ENCODE measurements around the gene CMA1. TPM values are rescaled to one million over a fixed set of nuclear protein-coding genes. Genes with fewer than 3 reads are reported as not detected.
"Not testable (repeated sequence)": the region's sequence is repeated elsewhere in the genome, so short reads cannot be mapped to it uniquely, and the experiment has no call there.

The CMA1 gene, protein sequence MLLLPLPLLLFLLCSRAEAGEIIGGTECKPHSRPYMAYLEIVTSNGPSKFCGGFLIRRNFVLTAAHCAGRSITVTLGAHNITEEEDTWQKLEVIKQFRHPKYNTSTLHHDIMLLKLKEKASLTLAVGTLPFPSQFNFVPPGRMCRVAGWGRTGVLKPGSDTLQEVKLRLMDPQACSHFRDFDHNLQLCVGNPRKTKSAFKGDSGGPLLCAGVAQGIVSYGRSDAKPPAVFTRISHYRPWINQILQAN
- total RNA-seq (not detected), total RNA-seq (0 to 0.54 (median 0) reads per million in 172 experiments)
- polyA plus RNA-seq (2013, experiment 1 of 2): not detected
- polyA plus RNA-seq (2013, experiment 2 of 2): not detected

GRCh38 chr14:24508155-24508840 is at the start of gene CMA1:
Gene CMA1 (minus strand): TSS chr14:24508265. CDS start chr14:24508235, 30 bp downstream.
- CTCF ChIA-PET: no interaction called here
- no peaks in the 10 kb centered on the region for H3K9me3 Mint-ChIP-seq
- Histone ChIP-seq H3K36me3 (ENCODE audit: insufficient read depth, low read length) (no peaks in the 10 kb centered on the region), H3K27ac (ENCODE audit: low read depth in 1 of 2, low read length in 2 of 2) (no peak within 1 kb of the TSS), H3K4me1 (ENCODE audit: insufficient read depth, low read length) (no peaks in the 10 kb centered on the region), H3K9me3 (ENCODE audit: control insufficient read depth in 1 of 2, insufficient read depth in 1 of 2, low read length in 2 of 2) (no peaks in the 10 kb centered on the region), H3K27me3 (ENCODE audit: control insufficient read depth in 1 of 2, insufficient read depth in 2 of 2, low read length in 2 of 2) (no peaks in the 10 kb centered on the region), H3K4me3 (ENCODE audit: low read length) (no peak within 1 kb of the TSS)
- no peak within 1 kb of the TSS for H3K4me3 Mint-ChIP-seq
- no peaks in the 10 kb centered on the region for H3K4me1 Mint-ChIP-seq (ENCODE audit: low read depth)
- no peaks in the 10 kb centered on the region for H3K36me3 Mint-ChIP-seq (ENCODE audit: low read depth)
- peaks cover 37% of the 10 kb centered on the region for H3K27me3 Mint-ChIP-seq
- intact Hi-C loops (cut with DNase I, micrococcal nuclease): no loop called here
- DNase-seq: no peak
- POLR2A ChIA-PET: no interaction called here
- no peak within 1 kb of the TSS for H3K27ac Mint-ChIP-seq
- TF ChIP-seq CTCF (IDR thresholded peaks at IDR 0.05): no peak
- ATAC-seq (ENCODE audit: poor library complexity): no peak

DNA sequence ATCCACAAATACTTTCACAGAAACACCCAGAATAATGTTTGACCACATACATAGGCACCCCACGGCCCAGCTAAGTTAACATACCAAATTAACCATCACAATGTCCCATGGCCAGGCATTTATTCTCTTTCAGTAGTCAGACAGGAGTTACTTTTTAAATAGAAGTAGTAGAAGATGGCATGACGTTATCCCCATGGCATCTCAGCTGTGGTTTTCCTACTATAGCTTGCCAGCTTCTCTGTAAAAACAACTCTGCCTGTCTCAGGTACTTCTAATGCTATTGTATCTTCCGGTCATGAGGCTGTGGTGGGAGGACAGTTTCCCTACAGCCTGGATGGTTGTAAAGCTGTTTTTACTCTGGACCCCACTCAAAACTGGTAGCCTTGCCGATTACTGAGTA is 48.7 kb upstream of the CMA1 start:
- no peak for ATAC-seq (ENCODE audit: poor library complexity)
- H3K36me3 ChIP-seq (ENCODE audit: insufficient read depth, low read length): no peaks in the 10 kb centered on the region
- peaks cover 15% of the 10 kb centered on the region for H3K27me3 Mint-ChIP-seq
- intact Hi-C loops (cut with DNase I, micrococcal nuclease): no loop called here
- no peaks in the 10 kb centered on the region for H3K27me3 ChIP-seq (ENCODE audit: control insufficient read depth in 1 of 2, insufficient read depth in 2 of 2, low read length in 2 of 2)
- no peak for DNase-seq
- H3K4me3 ChIP-seq (ENCODE audit: low read length): no peak overlapping the region
- peaks cover 8% of the 10 kb centered on the region for H3K9me3 Mint-ChIP-seq
- H3K27ac Mint-ChIP-seq: no peak overlapping the region
- peaks cover 0 to 6% of the 10 kb centered on the region in 2 experiments for H3K9me3 ChIP-seq (ENCODE audit: control insufficient read depth in 1 of 2, insufficient read depth in 1 of 2, low read length in 2 of 2)
- CTCF ChIA-PET: interaction anchor here (1.1 kb wide), 1 partner anchor 9 kb away, joined by 4 read pairs; no protein-coding TSS in a partner anchor
- POLR2A ChIA-PET: no interaction called here
- H3K4me1 ChIP-seq (ENCODE audit: insufficient read depth, low read length): no peaks in the 10 kb centered on the region
- H3K4me1 Mint-ChIP-seq (ENCODE audit: low read depth): no peaks in the 10 kb centered on the region
- H3K27ac ChIP-seq (ENCODE audit: low read depth in 1 of 2, low read length in 2 of 2): no peak overlapping the region
- no peaks in the 10 kb centered on the region for H3K36me3 Mint-ChIP-seq (ENCODE audit: low read depth)
- TF ChIP-seq CTCF (IDR thresholded peaks at IDR 0.05): no peak
- no peak overlapping the region for H3K4me3 Mint-ChIP-seq

GRCh38 chr14:24549064-24549463 is 41.0 kb upstream of the CMA1 start:
- POLR2A ChIA-PET; H3K4me1 ChIP-seq (ENCODE audit: insufficient read depth, low read length); H3K27me3 ChIP-seq (ENCODE audit: control insufficient read depth in 1 of 2, insufficient read depth in 2 of 2, low read length in 2 of 2); H3K36me3 Mint-ChIP-seq (ENCODE audit: low read depth); H3K4me3 ChIP-seq (ENCODE audit: low read length); H3K27me3 Mint-ChIP-seq; intact Hi-C loops (cut with DNase I, micrococcal nuclease); H3K27ac Mint-ChIP-seq; H3K27ac ChIP-seq (ENCODE audit: low read depth in 1 of 2, low read length in 2 of 2); CTCF ChIA-PET; H3K4me3 Mint-ChIP-seq; ATAC-seq (ENCODE audit: poor library complexity); DNase-seq; H3K4me1 Mint-ChIP-seq (ENCODE audit: low read depth); H3K36me3 ChIP-seq (ENCODE audit: insufficient read depth, low read length): not testable (repeated sequence)
- H3K9me3 Mint-ChIP-seq: peaks cover 28% of the 10 kb centered on the region
- peaks cover 7 to 11% of the 10 kb centered on the region in 2 experiments for H3K9me3 ChIP-seq (ENCODE audit: control insufficient read depth in 1 of 2, insufficient read depth in 1 of 2, low read length in 2 of 2)

All from CD4-positive, alpha-beta T cell (primary cell).